Stomach (tissue), 4 donors: Measurements from ENCODE around the gene CDK17.

Experiments used
- POLR2A ChIP-seq, 4 donors: fragments of 450-650 bp; IDR thresholded peaks; one replicate each; pipeline ENCODE4 v1.6.1; 2016; ENCODE audit warnings: antibody characterized with exemption in 4 of 4, control low read depth in 2 of 4, mild to moderate bottlenecking in 1 of 4, moderate library complexity in 1 of 4
- POLR2AphosphoS5 ChIP-seq, 3 donors: sonication (generic); formaldehyde crosslinking; IDR thresholded peaks; one replicate each; pipeline ENCODE4 v1.6.1; 2016; ENCODE audit warnings: antibody characterized with exemption in 3 of 3
- TF ChIP-seq, protein P1 (sequence below), 7 experiments: fragments of 450-650 bp in 4 of 7; fragments of 200-600 bp in 3 of 7; sonication (generic) in 3 of 7; IDR thresholded peaks; one replicate each; pipeline ENCODE4 v1.5.1; 2016 to 2019; ENCODE audit warnings: antibody characterized with exemption in 7 of 7, control low read depth in 2 of 7, mild to moderate bottlenecking in 1 of 7

DNA sequence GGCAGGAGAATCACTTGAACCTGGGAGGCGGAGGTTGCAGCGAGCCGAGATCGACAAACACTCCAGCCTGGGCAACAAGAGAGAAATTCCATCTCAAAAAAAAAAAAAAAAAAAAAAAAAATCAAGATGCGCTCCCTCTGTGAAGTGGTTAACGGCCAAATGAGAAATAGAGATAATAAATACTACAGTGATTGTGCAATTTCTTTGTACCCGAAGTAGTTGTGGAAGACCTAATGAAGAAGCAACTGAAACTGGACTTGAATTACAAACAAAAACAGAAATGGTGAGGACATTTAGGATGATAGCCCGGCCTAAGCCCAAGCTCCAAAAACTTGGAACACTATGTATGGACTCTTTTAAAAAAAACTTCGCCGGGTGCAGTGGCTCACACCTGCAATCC is 44.2 kb upstream of the CDK17 start:
- TF ChIP-seq, protein P1, sequence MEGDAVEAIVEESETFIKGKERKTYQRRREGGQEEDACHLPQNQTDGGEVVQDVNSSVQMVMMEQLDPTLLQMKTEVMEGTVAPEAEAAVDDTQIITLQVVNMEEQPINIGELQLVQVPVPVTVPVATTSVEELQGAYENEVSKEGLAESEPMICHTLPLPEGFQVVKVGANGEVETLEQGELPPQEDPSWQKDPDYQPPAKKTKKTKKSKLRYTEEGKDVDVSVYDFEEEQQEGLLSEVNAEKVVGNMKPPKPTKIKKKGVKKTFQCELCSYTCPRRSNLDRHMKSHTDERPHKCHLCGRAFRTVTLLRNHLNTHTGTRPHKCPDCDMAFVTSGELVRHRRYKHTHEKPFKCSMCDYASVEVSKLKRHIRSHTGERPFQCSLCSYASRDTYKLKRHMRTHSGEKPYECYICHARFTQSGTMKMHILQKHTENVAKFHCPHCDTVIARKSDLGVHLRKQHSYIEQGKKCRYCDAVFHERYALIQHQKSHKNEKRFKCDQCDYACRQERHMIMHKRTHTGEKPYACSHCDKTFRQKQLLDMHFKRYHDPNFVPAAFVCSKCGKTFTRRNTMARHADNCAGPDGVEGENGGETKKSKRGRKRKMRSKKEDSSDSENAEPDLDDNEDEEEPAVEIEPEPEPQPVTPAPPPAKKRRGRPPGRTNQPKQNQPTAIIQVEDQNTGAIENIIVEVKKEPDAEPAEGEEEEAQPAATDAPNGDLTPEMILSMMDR (IDR thresholded peaks at IDR 0.05): no peak
- TF ChIP-seq POLR2AphosphoS5 (IDR thresholded peaks at IDR 0.05) (no peak), POLR2A (IDR thresholded peaks at IDR 0.05) (no peak)
